ENCODE data around the gene NAV2.
"Not testable (repeated sequence)": the region's sequence is repeated elsewhere in the genome, so short reads cannot be mapped to it uniquely, and the experiment has no call there.

The NAV2 gene

DNA sequence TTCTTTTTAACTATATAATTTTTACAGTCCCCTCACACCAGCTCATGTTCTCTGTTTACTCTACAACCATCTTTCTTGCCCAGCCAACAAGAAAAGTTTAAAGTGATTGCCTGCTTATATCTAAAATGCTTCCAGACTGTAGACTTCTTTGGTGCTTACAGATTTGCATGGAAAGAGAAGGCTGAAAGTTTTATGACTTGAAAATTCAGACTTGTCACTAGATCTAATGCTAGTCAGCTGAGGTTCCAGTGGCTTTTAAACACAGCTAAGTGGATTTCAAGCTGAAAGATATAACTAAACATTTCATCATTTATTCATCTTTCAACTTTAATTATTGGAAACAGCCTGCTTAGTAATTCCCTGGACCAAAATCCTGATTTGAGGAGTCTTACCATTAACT lies 178.4 kb downstream of the NAV2 start:
- in situ Hi-C loops (cut with MboI; ENCODE audit: low pct_unique_long_range_greater_than_20kb, low sequenced_read_pairs, unreplicated experiment) = no loop called here
- TF ChIP-seq, protein P1, sequence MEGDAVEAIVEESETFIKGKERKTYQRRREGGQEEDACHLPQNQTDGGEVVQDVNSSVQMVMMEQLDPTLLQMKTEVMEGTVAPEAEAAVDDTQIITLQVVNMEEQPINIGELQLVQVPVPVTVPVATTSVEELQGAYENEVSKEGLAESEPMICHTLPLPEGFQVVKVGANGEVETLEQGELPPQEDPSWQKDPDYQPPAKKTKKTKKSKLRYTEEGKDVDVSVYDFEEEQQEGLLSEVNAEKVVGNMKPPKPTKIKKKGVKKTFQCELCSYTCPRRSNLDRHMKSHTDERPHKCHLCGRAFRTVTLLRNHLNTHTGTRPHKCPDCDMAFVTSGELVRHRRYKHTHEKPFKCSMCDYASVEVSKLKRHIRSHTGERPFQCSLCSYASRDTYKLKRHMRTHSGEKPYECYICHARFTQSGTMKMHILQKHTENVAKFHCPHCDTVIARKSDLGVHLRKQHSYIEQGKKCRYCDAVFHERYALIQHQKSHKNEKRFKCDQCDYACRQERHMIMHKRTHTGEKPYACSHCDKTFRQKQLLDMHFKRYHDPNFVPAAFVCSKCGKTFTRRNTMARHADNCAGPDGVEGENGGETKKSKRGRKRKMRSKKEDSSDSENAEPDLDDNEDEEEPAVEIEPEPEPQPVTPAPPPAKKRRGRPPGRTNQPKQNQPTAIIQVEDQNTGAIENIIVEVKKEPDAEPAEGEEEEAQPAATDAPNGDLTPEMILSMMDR (IDR thresholded peaks at IDR 0.05; ENCODE audit: extremely low read depth, insufficient read depth, missing control alignments) = no peak
- DNase-seq (ENCODE audit: low spot score) = no peak

DNA sequence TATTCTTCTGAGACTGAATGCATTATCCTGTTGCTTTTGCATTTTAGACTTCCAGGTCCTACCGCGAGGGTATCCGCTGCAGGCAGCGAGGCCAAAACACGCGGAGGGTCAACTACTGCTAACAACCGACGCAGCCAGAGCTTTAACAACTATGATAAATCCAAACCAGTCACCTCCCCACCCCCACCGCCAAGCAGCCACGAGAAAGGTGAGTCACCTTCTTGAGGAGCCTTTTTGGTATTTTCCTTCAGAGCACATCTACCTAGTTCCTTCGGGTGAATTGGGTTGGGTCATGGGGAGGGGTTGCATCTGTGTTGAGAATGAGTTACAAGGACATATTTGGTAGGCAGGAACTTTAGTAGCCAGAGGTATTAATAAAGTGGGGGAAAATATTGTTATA lies 179.8 kb downstream of the NAV2 start:
- TF ChIP-seq, protein P1 (IDR thresholded peaks at IDR 0.05; ENCODE audit: extremely low read depth, insufficient read depth, missing control alignments) = no peak
- in situ Hi-C loops (cut with MboI; ENCODE audit: low pct_unique_long_range_greater_than_20kb, low sequenced_read_pairs, unreplicated experiment) = no loop called here

GRCh38 chr11:19892876-19893275 lies 180.2 kb downstream of the NAV2 start:
- no peak for DNase-seq (ENCODE audit: low spot score)
- in situ Hi-C loops (cut with MboI; ENCODE audit: low pct_unique_long_range_greater_than_20kb, low sequenced_read_pairs, unreplicated experiment) = no loop called here
- TF ChIP-seq, protein P1 (IDR thresholded peaks at IDR 0.05; ENCODE audit: extremely low read depth, insufficient read depth, missing control alignments) = no peak

More for the DNA sequence above, 179.8 kb downstream of the NAV2 start:
- no peak for DNase-seq (ENCODE audit: low spot score)

- in situ Hi-C loops (cut with MboI; ENCODE audit: low pct_unique_long_range_greater_than_20kb, low sequenced_read_pairs, unreplicated experiment) = no loop called here
- TF ChIP-seq, protein P1 (IDR thresholded peaks at IDR 0.05; ENCODE audit: extremely low read depth, insufficient read depth, missing control alignments) = no peak
- DNase-seq (ENCODE audit: low spot score) = no peak
These were observed 181.8 kb downstream of the NAV2 start for GRCh38 chr11:19894404-19894803.

DNA sequence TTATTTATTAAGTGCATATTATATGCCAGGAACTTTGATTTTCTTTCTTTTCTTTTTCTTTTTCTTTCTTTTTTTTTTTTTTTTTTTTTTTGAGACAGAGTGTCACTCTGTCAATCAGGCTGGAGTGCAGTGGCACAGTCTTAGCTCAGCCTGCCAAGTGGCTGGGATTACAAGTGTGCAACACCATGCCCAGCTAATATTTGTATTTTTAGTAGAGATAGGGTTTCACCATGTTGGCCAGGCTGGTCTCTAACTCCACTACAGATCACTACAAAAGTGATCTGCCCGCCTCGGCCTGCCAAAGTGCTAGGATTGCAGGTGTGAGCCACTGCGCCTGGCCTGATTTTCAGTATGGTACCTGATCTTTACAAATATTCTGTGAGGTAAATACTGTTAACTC lies 182.4 kb downstream of the NAV2 start:
- in situ Hi-C loops (cut with MboI; ENCODE audit: low pct_unique_long_range_greater_than_20kb, low sequenced_read_pairs, unreplicated experiment); DNase-seq (ENCODE audit: low spot score): not testable (repeated sequence)

DNA sequence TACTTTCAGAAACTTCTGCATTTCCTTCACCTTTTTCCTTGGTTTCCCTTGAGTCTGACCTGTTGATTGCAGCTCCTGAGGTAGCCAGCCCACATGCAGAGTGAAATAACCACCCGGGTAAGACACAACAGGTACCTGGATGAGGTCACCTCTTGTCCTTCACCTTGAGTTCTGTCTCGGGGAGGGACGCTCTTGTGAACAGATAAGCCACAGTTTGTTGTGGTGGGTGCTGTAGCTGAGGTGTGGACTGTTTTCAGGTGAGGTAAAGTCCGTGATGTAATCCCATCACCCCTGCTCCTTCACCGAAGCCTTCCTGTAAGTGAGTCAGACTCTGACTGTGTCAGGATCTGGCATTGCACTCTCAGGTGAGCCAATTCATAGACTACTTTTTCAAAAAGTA lies 183.1 kb downstream of the NAV2 start:
- in situ Hi-C loops (cut with MboI; ENCODE audit: low pct_unique_long_range_greater_than_20kb, low sequenced_read_pairs, unreplicated experiment) = no loop called here
- DNase-seq (ENCODE audit: low spot score) = no peak

DNA sequence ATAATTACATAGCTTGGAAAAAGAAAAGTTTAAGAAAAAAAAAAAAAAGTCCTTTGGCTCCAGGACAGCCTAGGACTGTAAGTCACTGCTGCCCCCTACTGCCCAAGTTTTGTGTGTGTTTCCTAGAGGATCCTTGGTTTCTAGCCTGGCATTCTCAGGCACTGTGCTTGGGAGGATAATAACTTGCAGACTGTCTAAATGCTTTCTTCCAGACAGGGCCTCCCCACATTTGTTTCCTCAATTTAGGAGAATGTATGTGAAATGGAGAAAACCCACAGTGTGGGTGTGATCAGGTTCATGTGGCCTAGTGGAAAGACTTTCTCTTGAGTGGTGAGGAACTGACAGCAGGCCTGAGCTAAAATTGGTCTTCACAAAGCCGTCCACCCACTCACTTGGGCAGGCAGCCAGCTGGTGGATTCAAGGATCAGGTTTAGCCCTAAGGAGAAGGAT lies 191.0 kb downstream of the NAV2 start:
- peak; percentile 38 for DNase-seq (ENCODE audit: low spot score)
- in situ Hi-C loops (cut with MboI; ENCODE audit: low pct_unique_long_range_greater_than_20kb, low sequenced_read_pairs, unreplicated experiment) = loop anchor here (5.0 to 25.0 kb wide), 2 partner anchors 341 to 616 kb away; no protein-coding TSS in a partner anchor
- TF ChIP-seq, protein P1 (IDR thresholded peaks at IDR 0.05; ENCODE audit: extremely low read depth, insufficient read depth, missing control alignments) = peak; percentile 83

More for the DNA sequence above, 183.1 kb downstream of the NAV2 start:
- TF ChIP-seq, protein P1 (IDR thresholded peaks at IDR 0.05; ENCODE audit: extremely low read depth, insufficient read depth, missing control alignments) = no peak

Measured in GM13977 (cell line).